Activated T-cell treated with anti-CD3 and anti-CD28 coated beads, Interleukin-2, amount 50 U/mL, for 48 hours (primary cell): Measurements from ENCODE around the gene C3orf70.

Experiments
- DNase-seq, 2 experiments: peaks; one replicate each; pipeline ENCODE4 v3.0.0-alpha.2; 2020

The C3orf70 gene, protein sequence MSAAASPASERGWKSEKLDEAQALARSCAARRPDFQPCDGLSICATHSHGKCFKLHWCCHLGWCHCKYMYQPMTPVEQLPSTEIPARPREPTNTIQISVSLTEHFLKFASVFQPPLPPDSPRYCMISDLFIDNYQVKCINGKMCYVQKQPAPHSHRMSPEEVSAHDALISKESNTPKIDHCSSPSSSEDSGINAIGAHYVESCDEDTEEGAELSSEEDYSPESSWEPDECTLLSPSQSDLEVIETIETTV

DNA sequence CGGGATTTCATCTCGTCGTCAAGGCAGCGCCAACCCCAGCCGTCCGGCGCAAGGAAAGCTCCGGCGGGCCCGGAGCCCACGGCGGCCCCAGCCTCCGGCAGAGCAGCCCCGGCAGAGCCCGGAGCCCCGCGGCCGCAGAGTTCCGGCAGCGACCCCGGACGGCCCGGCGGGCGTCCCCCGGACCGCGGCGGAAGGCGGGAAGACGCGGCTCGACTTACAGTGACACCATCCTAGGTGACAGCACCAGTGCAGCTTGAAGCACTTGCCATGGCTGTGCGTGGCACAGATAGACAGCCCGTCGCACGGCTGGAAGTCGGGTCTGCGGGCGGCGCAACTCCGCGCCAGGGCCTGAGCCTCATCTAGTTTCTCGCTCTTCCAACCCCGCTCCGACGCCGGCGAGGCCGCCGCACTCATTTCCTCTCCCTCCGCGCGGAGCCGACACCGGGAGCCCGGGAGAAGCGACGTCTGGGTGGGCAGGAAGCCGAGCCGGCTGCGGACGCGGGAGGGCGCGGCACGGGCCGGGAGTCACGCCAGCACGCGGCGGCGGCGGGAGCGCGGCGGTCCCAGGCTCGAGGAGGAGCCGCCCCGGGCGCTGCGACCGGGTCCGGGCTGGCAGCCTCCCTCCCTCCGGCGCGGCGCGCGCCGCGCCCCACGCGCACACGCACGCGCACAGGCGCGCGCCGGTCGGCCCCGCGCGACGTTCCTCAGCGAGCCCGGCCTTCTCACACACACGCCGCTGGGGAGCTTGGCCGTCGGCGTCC lies at the start of gene C3orf70:
Gene C3orf70, minus strand, starts transcription at position 651 of the 761 bp plus-strand sequence. Its CDS starts 237 bp downstream, at position 414.
- DNase-seq, result peak; percentile 41 to 57

DNA sequence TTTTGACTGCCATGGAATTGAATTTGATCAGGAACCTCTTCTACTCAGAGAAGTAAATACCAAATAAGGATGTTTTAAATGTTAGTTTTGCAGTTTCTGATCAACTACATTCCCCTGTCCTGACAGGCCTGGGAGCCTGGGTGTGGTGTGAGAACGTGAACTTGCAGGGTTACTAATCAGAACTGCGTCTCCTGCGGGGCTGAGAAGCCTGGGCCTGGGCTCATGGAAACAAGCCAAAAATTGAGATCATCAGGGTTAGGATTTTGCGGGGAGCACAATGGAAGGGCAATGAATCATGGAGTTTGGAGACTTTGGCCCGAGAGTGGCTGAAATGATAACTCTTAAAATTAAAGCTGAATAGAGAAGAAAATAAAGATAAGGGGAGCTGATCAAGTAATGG lies 47.8 kb upstream of the C3orf70 start:
- no peak for DNase-seq

DNA sequence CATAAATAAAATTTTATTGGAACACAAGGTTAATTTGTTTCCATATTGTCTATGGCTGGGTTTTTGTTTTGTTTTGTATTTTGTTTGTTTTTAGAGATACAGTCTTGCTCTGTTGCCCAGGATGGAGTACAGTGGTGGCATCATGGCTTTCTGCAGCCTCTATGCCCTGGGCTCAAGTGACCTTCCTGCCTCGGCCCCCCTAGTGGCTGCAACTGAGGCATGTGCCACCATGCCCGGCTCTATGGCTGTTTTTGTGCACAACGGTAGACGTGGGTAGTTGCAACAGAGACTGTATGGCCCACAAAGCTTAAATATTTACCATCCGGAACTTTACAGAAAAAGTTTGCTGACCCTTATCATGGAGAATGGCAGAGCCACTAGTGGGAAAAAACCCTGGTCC lies 46.8 kb upstream of the C3orf70 start:
- DNase-seq, result no peak

DNA sequence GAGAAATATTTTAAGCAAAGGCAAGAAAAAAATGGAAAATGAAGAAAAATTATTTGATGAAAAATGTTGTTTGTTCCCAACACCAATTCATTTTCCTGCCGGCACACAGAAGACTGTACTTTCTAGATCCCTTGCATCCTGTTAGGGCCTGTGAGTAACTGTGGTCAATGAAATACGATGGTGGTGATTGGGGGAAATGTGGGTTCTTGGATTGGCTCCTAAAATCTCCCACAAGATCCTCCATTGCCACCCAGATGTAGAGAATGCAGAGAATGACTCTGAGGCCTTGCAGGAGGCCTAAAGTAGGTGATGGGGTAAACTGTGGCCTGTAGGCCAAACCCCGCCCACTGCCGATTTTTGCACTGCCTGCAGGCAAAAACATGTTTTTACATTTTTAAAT lies 46.3 kb upstream of the C3orf70 start:
- DNase-seq, result no peak

DNA sequence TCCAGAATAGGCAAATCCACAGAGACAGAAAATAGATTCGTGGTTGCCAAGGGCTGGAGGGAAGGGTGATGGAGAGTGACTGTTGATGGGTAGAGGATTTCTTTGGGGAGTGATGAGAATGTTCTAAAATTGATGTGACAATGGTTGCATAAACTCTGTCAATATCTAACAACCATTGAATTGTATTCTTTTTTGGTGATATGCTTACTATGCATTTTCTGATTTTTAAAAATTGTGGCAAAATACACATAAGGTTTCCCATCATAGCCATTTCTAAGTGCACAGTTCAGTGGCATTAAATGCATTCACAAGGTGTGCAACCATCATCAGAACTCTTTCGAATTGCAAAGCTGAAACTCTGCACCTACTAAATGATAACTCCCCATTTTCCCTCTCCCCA lies 44.2 kb upstream of the C3orf70 start:
- DNase-seq, result no peak

DNA sequence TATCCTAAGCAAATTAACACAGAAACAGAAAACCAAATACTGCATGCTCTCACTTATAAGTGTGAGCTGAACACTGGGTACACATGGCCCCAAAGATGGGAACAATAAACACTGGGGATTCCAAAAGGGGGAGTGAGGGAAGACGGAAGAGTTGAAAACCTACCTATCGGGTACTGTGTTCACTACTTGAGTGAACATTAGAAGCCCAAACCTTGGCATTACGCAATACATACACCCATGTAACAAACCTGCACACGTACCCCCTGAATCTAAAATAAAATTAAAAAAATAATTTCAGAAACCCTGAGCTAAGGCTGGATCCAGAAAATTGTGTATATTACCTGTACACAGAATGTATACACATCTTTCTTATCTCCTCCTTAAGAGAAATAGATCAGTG lies 42.8 kb upstream of the C3orf70 start:
- DNase-seq, result no peak

DNA sequence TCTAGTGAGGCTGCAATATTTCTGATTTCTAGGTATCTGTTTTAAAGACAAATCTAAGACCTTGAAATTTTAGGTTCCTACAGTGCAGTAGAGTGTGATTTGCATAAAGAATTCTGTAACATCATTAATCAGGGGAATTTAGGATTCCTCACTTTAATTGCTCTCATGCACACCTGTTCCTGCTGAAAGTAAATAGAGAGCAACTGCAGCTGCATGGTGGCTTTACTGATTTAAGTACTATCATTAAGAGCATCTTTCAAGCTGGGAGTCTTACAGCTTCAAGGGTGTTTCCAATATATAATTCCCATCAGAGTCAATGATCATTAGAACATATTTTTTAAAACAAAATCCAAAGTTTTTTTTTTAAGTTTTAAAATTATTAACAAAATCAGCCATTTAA lies 36.0 kb upstream of the C3orf70 start:
- DNase-seq, result no peak

DNA sequence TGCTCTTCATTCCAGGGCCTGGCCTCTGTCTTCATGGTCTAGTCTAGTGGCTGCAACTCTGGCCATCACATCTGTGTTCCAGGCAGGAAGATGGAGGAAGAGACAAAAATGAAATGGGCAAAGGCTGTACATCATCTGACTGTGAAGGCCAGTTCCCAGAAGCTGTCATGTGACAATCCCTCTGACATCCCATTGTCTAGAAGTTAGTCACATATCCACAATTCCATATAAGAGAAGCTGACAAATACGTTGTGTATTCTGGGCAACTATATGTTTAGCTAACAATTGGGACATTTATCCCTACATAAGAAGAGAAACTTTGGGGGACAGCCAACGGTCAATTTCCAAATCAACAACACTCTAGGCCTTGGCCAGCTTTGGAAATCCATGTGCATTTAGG lies 34.5 kb upstream of the C3orf70 start:
- DNase-seq, result no peak

DNA sequence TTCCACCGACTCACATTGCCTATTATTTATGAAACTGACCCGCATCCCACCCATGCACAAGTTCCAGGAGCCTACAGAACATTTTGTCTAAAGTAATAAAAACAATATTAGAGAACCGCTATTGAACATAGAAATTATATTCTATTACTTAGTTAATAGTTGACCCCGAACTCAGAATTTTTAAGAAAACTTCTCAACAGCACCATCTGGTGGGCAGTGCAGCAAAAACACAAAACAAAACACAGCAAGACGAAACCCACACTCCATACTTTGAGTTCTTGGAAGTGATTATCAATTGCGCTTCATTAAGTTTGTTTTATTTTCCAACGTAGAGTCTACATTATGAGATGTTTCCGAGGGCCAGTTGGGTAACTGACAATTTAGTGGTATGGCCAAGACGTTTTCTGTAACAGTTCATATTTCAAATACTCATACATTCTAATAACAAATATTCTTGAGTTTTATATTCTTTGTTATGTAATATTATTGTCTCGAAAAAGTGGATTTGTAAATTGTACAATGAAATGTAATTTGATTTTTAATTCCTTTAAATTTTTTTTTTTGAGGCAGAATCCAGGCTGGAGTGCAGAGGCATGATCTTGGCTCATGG lies 24.0 kb upstream of the C3orf70 start:
- DNase-seq, result peak; percentile 42 to 45

DNA sequence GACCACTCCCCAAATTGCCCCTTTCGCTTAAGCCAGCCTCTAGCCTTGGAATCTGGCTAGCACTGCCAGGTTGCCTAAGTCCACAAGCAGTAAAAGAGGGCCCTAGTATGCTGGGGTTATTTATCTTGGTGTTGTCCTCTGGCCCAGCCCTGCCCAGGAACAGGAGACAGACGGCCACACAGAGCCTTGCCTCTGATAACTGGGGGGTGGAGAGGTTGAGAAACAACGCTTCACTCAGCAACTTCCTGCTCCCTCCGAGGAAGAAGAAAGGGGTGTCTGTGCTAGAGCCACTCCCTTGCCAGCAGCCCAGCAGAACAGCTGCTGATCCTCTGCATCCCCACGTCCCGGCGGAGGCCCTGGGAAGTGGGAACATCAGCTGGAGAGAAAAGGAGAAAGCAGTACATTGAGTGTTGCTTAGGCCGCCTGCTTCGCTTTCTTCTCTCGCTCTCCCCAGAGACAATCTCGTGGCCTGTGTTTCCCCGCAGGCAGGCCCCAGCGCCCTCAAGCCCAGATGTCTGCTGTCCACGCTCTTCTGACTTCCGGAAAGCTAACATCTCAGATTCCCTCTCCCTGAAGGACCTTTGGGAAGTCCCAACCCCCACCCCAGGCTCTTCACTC lies 22.6 kb upstream of the C3orf70 start:
- no peak for DNase-seq

DNA sequence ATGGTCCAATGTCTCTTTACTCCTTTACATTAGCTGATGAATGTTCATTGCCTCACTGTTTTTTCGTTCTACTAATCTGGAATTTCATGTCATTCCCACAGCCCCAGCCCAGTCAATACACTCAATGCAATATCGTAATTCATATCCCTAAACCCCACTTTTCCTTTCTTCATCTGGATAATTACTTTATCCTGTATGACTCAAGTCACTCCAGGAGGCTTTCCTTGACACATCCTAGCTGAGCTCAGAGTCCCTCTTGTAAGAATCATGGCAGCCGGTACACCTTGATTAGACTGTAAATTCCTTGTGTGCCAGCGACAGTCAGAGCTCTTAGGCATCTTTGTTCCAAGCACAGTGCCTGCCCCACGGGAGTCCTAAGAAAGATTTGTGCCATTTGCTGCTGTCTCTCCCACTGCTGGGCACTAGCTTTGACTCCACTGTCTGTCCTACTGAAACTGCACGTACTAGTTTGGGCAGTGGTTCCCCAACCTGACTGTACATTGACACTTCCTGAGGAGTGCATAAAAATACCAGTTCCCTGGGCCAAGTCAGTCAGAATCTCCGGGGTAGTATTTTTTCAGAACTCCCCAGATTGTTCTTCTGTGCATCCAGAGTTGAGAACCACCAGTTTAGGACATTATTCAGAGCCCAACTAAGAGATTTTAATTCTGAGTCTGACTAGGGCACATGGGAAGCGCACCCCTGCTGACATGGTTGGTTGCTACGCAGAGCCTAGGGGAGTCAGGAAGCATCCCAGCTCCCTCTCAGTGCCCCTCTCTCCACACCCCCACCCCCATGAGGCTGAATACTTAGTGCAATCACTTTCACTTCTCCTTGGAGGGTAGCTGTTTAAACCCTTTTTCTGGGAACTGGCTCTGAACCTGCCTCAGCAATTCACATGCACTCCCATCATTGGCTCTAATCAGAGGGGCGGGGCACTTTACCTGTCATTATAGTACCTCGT lies 19.5 kb upstream of the C3orf70 start:
- no peak for DNase-seq

DNA sequence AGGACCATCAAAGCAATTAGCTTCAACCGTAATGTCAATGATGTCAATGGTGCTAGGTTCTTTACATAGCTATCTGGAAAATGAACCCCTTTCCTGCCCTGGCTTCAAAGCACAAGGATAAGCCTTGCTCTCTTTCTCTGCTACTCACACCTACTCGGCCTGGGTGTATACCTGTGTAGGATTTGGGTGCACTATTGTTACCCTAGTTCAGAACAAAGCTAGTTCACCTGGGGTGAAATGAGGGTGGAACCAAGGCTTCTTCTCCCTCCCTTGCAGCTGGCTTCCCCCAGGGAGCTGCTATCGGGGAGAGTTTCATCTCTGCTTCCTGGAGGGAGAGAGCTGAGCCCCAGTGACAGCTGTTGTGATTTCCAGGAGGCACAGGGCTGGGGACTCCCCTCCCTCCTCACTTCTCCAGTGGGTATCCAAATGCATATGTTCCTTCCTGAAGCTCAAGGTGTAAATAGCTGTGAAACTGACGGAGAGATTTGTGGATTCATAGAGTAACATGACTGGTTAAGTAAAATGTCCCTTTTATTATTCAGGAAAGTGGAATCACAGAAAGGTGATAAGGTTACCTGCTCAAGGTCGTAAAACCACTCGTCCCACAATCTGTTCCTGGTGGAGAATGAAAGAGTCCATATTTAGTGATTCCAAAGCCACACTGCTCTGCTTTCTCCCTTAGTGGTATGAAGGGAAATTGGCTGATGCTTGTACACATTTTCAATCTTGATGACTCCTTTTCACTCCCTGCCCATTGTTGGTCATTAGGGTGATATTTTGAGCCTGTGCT lies 11.8 kb upstream of the C3orf70 start:
- no peak for DNase-seq

DNA sequence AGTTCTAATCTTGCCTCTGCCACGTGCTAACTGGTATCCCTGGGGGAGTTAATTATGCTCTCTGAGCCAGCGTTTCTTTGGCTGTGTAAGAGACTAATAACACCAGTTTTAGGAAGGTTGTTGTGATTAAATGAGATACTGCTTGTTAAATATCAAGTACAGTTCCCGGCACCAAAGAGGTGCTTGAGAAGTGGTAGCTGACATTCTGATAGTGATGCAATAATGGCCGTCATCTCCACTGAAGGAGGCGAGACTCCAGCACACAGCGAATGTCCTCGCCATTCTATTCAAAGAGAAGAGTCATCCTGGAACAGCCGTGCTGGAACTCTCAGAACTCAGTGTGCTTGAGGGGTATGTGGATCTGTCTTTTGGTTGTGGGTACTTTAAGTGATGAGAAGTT lies 9.8 kb upstream of the C3orf70 start:
- no peak for DNase-seq

DNA sequence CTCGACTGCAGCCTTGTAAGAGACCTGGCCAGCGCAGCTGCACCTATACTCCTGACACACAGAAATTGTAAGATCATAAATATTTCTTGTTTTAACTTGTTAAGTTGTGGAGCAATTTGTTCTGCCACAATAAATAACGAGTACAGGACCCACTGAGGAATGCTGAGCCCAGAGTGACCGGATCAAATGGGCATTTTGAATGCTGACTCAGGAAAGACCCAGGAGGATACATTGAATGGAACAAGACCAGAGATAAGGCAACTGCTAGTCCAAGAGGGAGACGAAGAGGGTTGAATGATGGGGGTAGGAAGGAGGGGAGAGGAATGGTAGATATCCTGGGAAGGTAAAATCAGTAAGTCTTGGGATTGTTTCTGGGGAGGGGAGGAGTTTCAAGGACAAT lies 8.9 kb upstream of the C3orf70 start:
- DNase-seq, result no peak

DNA sequence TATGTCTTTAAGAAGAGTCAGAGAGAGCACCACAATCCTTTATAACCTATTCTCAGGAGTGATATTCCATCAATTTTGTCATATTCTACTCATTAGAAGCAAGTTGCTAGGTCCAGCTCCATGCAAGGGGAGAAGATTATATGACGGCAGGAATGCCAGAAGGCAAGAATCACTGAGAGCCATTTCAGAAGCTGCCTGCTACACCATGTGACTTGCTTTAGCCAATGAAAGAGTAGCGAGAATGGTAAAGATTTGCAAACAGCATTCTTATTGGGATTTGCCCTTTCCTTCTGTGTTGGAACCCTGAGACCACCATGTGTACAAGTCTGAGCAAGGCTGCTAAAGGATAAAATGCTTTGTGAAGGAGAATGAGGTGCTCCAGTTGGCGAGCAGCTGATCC lies 4.5 kb upstream of the C3orf70 start:
- DNase-seq, result no peak

DNA sequence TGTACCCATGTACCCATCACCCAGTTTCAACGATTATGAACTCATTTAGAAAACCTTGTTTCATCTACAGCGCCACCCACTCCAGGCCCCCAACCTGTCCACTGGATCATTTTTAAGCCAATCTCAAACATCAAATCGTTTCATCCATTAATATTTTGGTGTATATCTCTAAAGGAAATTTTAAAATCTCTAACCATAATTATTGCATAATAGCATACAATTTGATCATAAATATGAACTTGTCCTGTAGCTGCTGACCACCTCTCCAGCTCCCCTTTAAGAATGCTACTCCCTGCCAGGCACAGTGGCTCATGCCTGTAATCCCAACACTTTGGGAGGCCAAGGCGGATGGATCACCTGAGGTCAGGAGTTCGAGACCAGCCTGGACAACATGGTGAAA lies 2.8 kb upstream of the C3orf70 start:
- no peak for DNase-seq

DNA sequence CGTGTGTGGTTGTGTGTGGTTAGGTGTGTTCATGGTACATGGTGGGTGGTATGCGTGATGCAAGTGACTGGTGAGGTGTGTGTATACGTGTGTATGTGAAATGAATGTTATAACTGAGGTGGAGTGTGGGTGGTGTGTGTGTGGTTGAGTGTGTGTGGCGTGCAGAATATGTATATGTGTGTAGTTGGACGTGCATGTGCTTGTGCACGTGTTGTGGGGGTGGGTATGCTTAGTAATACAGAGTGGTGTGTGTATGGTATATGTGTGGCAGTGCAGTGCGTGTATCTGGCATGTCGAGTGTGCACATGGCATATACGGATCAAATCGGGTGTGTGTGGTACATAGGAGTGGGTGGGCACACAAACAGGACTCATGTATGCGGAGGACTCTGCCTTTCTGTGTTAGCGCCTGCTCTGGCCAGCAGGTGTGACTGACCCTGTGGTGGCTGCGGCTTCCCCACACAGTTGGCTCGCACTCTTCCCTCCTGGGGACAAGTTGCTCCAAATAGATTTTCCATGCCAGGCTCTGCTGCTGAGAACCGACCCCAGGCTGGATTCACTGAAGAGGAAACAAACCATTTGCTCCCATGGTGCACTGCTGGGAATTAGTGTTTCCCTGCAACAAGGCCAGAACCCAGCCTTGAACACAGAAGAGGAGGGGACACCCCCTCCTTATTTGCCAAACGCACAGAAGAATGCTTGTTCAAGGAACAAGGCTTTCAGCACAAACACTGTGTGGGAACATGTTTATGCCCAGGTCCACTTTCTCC lies 1.2 kb upstream of the C3orf70 start:
- DNase-seq, result no peak

DNA sequence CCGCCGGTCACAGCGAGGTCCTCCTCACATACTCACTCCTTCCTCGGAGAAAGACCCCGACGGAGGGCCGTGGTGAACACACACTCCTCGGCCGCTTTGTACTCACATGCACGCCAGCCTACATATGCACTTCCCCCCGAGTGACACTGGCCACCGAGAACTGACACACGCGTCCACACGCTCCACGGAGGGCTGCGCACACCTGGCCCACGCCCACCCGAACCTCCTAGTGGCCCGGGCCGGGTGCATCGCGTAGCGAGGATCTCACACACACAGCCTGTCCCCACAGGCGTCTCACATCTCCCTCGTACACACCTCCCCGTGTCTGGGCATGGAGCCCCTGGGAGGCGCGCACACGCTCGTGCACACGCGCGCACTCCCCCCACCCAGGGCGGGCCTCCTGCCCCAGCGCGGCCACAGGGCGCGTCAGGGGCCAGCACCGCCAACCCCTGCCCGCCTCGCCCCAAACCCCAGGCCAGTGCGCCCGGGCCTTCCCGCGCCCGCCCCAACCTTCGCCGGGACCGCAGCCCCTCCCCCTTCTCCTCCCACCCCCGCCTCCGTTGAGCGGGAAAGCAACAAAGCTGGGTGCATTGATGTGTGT lies 411 bp upstream of the C3orf70 start:
- peak; percentile 23 to 29 for DNase-seq

DNA sequence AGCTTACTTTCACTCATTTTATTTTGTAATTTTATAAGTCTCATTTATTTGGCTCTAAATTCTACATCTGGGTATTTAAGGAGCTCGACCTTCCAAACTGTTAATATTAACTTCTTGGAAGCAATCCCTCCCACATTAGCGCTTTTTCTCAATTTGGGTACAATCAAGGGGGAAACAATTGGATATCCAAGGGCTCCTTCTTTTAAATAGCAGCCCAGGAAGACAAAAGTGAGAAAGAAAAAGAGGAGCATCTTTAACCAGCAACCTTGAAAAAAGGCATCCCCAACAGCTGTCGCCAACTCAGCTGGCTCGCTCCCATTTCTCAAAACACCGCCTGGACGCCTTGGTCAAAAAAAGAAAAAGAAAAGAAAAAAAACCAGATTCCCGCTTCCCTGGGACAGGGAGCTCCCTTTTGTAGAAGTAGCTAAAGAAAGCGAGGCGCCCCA lies 873 bp downstream of the C3orf70 start:
- DNase-seq, result no peak
